Measurements from ENCODE around the gene NUS1. TPM values are rescaled to one million over a fixed set of nuclear protein-coding genes. Genes with fewer than 3 reads are reported as not detected.
"Not testable (repeated sequence)": the region's sequence is repeated elsewhere in the genome, so short reads cannot be mapped to it uniquely, and the experiment has no call there.

NUS1 gene
- total RNA-seq, 1 experiment from 2014 or later = 11.9 TPM

DNA sequence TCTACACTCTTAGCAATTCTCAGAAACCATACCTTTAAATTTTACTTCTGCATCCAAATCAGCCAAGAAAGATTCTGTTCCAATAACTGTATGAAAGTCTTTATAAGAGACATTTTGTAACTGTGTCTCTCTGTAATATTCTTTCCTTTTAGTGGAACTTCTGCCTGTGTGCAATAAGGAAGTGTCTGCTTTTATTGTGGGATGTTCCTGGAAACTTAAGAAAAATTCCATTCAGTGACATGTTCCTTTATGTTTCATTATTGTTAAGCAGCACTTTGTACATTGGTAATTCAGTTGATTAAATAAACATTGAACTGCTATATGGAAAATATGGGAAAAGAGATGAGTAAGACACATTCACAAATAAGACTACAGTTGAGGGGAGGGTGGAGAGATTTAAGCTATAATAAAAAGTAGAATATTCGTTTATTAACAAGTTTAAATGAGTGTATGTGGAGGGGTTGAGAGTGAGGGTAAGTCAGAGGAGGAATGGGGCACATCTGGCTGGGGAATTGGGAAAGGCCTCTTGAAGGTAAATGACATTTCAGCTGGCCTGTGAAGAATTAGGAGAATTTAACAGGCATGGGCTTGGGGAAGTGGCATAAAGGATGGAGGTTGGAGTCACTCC, 11.9 kb downstream of the NUS1 start:
- no peak for DNase-seq (ENCODE audit: low read depth, low spot score)
- in situ Hi-C loops (cut with HindIII; ENCODE audit: low pct_unique_long_range_greater_than_20kb, low sequenced_read_pairs) = no loop called here

GRCh38 chr6:117689584-117689983, 14.3 kb downstream of the NUS1 start:
- DNase-seq (ENCODE audit: low read depth, low spot score); in situ Hi-C loops (cut with HindIII; ENCODE audit: low pct_unique_long_range_greater_than_20kb, low sequenced_read_pairs): not testable (repeated sequence)

- in situ Hi-C loops (cut with HindIII; ENCODE audit: low pct_unique_long_range_greater_than_20kb, low sequenced_read_pairs) = no loop called here
- DNase-seq (ENCODE audit: low read depth, low spot score) = no peak
Observed at GRCh38 chr6:117706504-117706903, 31.2 kb downstream of the NUS1 start.

GRCh38 chr6:117706936-117707509, 31.8 kb downstream of the NUS1 start:
- DNase-seq (ENCODE audit: low read depth, low spot score); in situ Hi-C loops (cut with HindIII; ENCODE audit: low pct_unique_long_range_greater_than_20kb, low sequenced_read_pairs): not testable (repeated sequence)

DNA sequence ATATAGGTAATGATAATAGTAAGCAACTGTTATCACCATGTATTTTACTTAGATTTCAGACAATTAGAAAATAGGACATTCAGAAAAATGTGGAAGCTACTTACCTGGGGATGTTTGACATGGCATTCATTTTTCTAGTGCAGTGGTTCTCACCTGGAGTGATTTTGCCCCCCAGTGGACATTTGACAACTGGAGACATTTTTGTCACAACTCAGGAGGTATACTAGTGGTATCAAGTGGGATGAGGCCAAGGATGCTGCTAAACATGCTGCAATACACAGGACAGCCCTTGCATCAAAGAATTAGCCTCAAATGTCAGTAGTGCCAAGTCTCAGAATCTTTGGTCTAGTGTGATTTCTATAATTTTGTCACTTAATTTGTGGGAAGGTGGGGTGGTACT, 36.1 kb downstream of the NUS1 start:
- DNase-seq (ENCODE audit: low read depth, low spot score) = no peak
- in situ Hi-C loops (cut with HindIII; ENCODE audit: low pct_unique_long_range_greater_than_20kb, low sequenced_read_pairs) = no loop called here

- in situ Hi-C loops (cut with HindIII; ENCODE audit: low pct_unique_long_range_greater_than_20kb, low sequenced_read_pairs) = no loop called here
- DNase-seq (ENCODE audit: low read depth, low spot score) = no peak
Observed at GRCh38 chr6:117718895-117719294, 43.6 kb downstream of the NUS1 start.

DNA sequence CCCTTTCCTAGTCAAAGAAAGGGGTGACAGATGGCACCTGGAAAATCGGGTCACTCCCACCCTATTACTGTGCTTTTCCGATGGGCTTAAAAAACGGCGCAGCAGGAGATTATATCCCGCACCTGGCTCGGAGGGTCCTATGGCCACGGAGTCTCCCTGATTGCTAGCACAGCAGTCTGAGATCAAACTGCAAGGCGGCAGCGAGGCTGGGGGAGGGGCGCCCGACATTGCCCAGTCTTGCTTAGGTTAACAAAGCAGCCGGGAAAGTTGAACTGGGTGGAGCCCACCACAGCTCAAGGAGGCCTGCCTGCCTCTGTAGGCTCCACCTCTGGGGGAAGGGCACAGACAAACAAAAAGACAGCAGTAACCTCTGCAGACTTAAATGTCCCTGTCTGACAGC, 46.3 kb downstream of the NUS1 start:
- in situ Hi-C loops (cut with HindIII; ENCODE audit: low pct_unique_long_range_greater_than_20kb, low sequenced_read_pairs); DNase-seq (ENCODE audit: low read depth, low spot score): not testable (repeated sequence)

DNA sequence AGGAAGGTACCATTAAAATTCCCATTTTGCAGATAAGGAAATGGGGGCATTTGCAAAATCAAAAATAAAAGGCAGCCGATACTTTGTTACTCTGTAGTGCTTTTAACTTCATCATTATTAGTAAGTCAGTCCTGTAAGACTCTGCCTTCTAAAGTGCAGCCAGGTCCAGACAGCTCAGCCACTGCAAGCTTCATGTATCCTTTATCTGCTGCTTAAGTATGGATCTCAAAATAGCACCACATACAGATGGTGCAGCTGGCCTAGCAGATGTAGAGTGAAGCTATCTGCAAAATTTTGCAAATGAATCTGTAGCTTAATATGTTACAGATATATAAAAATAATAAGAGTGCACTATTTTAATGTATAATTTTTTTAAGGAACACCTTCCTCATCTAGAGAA, 53.4 kb downstream of the NUS1 start:
- DNase-seq (ENCODE audit: low read depth, low spot score) = no peak
- in situ Hi-C loops (cut with HindIII; ENCODE audit: low pct_unique_long_range_greater_than_20kb, low sequenced_read_pairs) = no loop called here

DNA sequence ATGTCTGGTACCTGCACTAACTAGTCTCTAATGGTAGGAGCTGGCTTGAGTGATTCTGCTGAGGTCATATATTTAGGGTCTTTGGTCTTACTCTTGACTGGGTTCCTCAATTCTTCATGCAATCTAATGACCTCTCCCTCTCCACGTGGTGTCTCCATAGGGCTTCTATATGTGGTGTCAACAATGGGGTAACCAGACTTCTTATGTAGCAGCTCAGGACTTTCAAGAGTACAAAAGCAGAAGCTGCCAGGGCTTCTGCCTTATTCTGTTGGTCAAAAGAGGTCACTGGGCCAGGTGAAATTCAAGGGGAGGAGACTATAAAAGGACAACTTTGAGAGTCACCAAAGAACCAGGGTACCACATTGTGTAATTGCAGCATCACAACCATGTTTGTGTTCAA, 54.3 kb downstream of the NUS1 start:
- in situ Hi-C loops (cut with HindIII; ENCODE audit: low pct_unique_long_range_greater_than_20kb, low sequenced_read_pairs) = no loop called here
- DNase-seq (ENCODE audit: low read depth, low spot score) = no peak

DNA sequence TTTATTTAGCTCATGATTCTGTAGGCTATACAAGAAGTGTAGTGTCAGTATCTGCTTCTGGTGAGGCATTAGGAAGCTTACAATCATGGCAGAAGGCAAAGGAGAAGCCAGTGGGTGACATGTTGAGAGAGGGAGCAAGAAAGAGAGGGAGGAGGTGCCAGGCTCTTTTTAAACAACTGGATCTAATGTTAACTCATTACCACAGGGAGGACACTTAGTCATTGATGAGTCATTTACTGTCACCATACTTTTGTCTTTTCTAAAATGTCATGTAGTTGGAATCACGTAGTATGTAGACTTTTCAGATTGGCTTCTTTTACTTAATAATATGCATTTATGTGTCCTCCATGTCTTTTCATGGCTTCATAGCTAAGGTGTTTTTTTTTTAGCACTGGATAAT, 58.1 kb downstream of the NUS1 start:
- in situ Hi-C loops (cut with HindIII; ENCODE audit: low pct_unique_long_range_greater_than_20kb, low sequenced_read_pairs) = no loop called here
- no peak for DNase-seq (ENCODE audit: low read depth, low spot score)

DNA sequence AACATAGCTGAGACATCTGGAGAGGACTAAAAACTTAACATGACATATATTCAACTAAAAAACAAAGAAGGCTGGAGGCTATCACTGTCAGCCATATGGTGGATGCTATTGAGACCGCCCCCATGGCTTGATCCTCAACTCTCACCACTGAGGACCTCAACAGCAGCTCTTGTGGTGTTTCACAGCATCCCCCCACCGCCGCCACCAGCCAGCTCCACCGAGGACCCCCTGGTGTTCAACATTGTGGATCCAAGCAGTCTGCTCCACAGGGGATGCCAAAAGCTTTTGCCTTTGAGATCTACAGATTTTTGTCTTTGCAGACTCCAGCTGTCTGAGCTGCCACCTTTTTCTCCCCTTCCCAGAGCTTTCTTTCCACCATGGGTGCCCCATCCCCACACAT, 64.6 kb downstream of the NUS1 start:
- no peak for DNase-seq (ENCODE audit: low read depth, low spot score)
- in situ Hi-C loops (cut with HindIII; ENCODE audit: low pct_unique_long_range_greater_than_20kb, low sequenced_read_pairs) = no loop called here

DNA sequence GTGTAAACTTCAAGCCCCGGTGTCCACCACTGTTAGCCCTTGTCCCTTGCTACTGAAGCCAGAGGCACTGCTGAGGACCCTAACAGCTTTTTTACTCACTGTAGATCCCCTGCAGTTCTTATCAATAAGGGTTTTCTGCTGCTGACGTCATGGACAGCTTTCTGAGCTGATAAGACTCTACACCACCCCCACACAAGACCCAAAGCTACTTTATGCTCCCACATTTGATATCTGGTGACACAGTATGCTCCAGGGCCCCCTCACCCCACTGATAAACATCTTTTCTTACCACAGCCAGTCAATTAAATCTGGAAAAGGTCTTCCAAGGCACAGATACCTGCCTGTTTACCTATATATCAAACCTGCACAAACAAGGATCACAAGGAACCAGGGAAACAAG, 65.3 kb downstream of the NUS1 start:
- DNase-seq (ENCODE audit: low read depth, low spot score) = no peak
- in situ Hi-C loops (cut with HindIII; ENCODE audit: low pct_unique_long_range_greater_than_20kb, low sequenced_read_pairs) = no loop called here

- not testable (repeated sequence) for DNase-seq (ENCODE audit: low read depth, low spot score)
Observed at GRCh38 chr6:117750675-117751074, 75.4 kb downstream of the NUS1 start.

More at GRCh38 chr6:117750675-117751074, 75.4 kb downstream of the NUS1 start:
- in situ Hi-C loops (cut with HindIII; ENCODE audit: low pct_unique_long_range_greater_than_20kb, low sequenced_read_pairs) = not testable (repeated sequence)

Other genes with a start within 250 kb of the NUS1 start
- gene ROS1, start 249.5 kb upstream of the NUS1 start, total RNA-seq (2014; rRNA removed; shearing (Covaris generic)) = not detected in 2 replicates
- gene DCBLD1, start 192.8 kb upstream of the NUS1 start, total RNA-seq (2014; rRNA removed; shearing (Covaris generic)) = 6.5 and 10.1 TPM in 2 replicates
- 21.5 and 21.6 TPM in 2 replicates for gene GOPC, start 73.0 kb upstream of the NUS1 start, total RNA-seq (2014; rRNA removed; shearing (Covaris generic))
- gene SLC35F1, start 231.8 kb downstream of the NUS1 start, total RNA-seq (2014; rRNA removed; shearing (Covaris generic)) = 2.5 and 2.6 TPM in 2 replicates

All from SK-MEL-5 (cell line).